HFFc6 (cell line): Measurements from ENCODE around the gene ENTPD8. TPM values are rescaled to one million over a fixed set of nuclear protein-coding genes. Genes with fewer than 3 reads are reported as not detected.

ENCODE experiments used
- DNase-seq: peaks from one replicate; pipeline ENCODE4 v3.0.0-alpha.2; 2018
- H3K27ac Mint-ChIP-seq: 2 replicates; pipeline ENCODE4 v1.8.0; 2020; ENCODE audit warnings: mild to moderate bottlenecking, mixed read lengths
- H3K27me3 Mint-ChIP-seq: 2 replicates; pipeline ENCODE4 v1.8.0; 2021; ENCODE audit warnings: mild to moderate bottlenecking, moderate library complexity, mixed read lengths; ENCODE audit not compliant: insufficient read depth
- H3K36me3 Mint-ChIP-seq: 2 replicates; pipeline ENCODE4 v1.8.0; 2021; ENCODE audit warnings: low read depth, mixed read lengths
- H3K4me1 Mint-ChIP-seq: 2 replicates; pipeline ENCODE4 v1.8.0; 2020; ENCODE audit warnings: low read depth, mixed read lengths
- H3K4me3 Mint-ChIP-seq: 2 replicates; pipeline ENCODE4 v1.8.0; 2020; ENCODE audit warnings: mild to moderate bottlenecking, moderate library complexity, mixed read lengths
- H3K9me3 Mint-ChIP-seq: 2 replicates; pipeline ENCODE4 v1.8.0; 2020; ENCODE audit warnings: mild to moderate bottlenecking, mixed read lengths
- CTCF ChIP-seq: fragments of 200-600 bp; sonication (generic); IDR thresholded peaks from 2 replicates; pipeline ENCODE4 v1.5.0; 2021; ENCODE audit warnings: antibody characterized with exemption, mild to moderate bottlenecking
- total RNA-seq, 6 experiments: library from RNA; stranded (reverse); fragmentation: NEBNext Ultra II Directional; extraction: Animal tissue kit (Norgen Biotek cat#: 25700); gene quantifications; 2 replicates in 1 of 6; 3 replicates in 5 of 6; pipeline ENCODE4 v1.2.3, GENCODE V29; 2021

ENTPD8 gene
- total RNA-seq, 6 experiments from 2014 or later = not detected

- peaks cover 3% of the 10 kb centered on the region for H3K27me3 Mint-ChIP-seq
- H3K27ac Mint-ChIP-seq = no peak overlapping the region
- no peak for TF ChIP-seq CTCF
- H3K4me3 Mint-ChIP-seq = no peak overlapping the region
- no peak for DNase-seq
- H3K36me3 Mint-ChIP-seq = peaks cover 5% of the 10 kb centered on the region
- peaks cover 5% of the 10 kb centered on the region for H3K9me3 Mint-ChIP-seq
- peaks cover 22% of the 10 kb centered on the region for H3K4me1 Mint-ChIP-seq
Measured at GRCh38 chr9:137480686-137481683, 39.8 kb upstream of the ENTPD8 start.

- Mint-ChIP-seq H3K27ac (no peak overlapping the region), H3K9me3 (peaks cover 11% of the 10 kb centered on the region), H3K4me1 (peaks cover 22% of the 10 kb centered on the region), H3K36me3 (peaks cover 11% of the 10 kb centered on the region), H3K4me3 (no peak overlapping the region), H3K27me3 (peaks cover 3% of the 10 kb centered on the region)
- TF ChIP-seq CTCF = no peak
- no peak for DNase-seq
Measured at GRCh38 chr9:137479892-137480685, 38.9 kb upstream of the ENTPD8 start.

- H3K27me3 Mint-ChIP-seq = peaks cover 3% of the 10 kb centered on the region
- H3K27ac Mint-ChIP-seq = no peak overlapping the region
- peak overlapping the region; percentile 32; the same call in 1 of the 2 replicates for H3K4me3 Mint-ChIP-seq
- H3K9me3 Mint-ChIP-seq = peaks cover 16% of the 10 kb centered on the region
- peaks cover 14% of the 10 kb centered on the region for H3K36me3 Mint-ChIP-seq
- peak; percentile 19 for DNase-seq
- H3K4me1 Mint-ChIP-seq = peaks cover 22% of the 10 kb centered on the region
- no peak for TF ChIP-seq CTCF
Measured at GRCh38 chr9:137478962-137479861, 38.1 kb upstream of the ENTPD8 start.

- TF ChIP-seq CTCF = no peak
- H3K36me3 Mint-ChIP-seq = peaks cover 16% of the 10 kb centered on the region
- peaks cover 22% of the 10 kb centered on the region for H3K4me1 Mint-ChIP-seq
- peaks cover 3% of the 10 kb centered on the region for H3K27me3 Mint-ChIP-seq
- H3K27ac Mint-ChIP-seq = no peak overlapping the region
- H3K4me3 Mint-ChIP-seq = no peak overlapping the region
- H3K9me3 Mint-ChIP-seq = peaks cover 22% of the 10 kb centered on the region
- no peak for DNase-seq
Measured at GRCh38 chr9:137478613-137478961, 37.4 kb upstream of the ENTPD8 start.
